HG02588 (cell line): ENCODE data around the gene TRIM2.

Experiments used
- ATAC-seq: cut with Tn5 transposase; IDR thresholded peaks from one replicate; pipeline ENCODE4 v1.9.1; 2021; ENCODE audit warnings: mild to moderate bottlenecking, moderate library complexity; ENCODE audit not compliant: unreplicated experiment

The TRIM2 gene

GRCh38 chr4:153221783-153222706 is 17.8 kb downstream of the TRIM2 start:
- ATAC-seq: peak; percentile 25

- peak; percentile 57 for ATAC-seq
Observed at GRCh38 chr4:153222707-153223426, 18.6 kb downstream of the TRIM2 start.

DNA sequence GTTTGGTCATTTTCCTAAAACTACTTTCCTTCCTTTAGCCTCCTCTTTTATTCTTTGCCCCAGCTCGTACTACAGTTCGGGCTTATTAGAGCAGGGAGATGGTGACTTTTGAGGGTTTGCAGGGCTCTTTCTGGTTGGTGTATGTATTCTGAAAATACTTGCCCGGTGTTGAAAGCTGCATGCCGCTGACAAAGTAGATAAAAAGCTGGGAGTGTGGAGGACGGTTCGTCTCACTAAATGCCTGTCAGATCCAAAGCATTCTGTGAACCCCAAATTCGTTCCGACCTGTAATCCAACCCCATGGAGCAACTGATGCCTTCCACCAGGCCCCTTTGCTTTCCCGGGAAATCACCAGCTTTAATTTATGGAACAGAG is 19.2 kb downstream of the TRIM2 start:
- ATAC-seq: no peak

DNA sequence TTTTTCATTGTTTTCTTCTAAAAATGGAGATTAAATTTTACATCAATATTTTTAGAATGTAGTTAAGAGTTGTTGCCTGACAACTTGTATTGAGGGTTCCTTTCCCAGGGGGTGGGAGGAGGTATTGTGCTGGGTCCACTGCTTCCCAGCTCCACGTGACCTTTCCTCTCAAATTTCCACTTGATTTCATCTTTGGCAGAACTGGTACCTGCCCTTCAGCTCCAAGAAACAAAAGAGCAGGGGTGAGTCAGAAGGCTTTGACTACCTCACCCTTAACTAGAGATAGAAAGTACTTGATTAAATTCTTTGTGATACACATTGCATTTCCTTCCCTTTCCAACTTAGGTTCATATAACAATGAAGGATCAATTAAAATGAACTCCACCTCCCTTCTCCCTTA is 19.7 kb downstream of the TRIM2 start:
- no peak for ATAC-seq

DNA sequence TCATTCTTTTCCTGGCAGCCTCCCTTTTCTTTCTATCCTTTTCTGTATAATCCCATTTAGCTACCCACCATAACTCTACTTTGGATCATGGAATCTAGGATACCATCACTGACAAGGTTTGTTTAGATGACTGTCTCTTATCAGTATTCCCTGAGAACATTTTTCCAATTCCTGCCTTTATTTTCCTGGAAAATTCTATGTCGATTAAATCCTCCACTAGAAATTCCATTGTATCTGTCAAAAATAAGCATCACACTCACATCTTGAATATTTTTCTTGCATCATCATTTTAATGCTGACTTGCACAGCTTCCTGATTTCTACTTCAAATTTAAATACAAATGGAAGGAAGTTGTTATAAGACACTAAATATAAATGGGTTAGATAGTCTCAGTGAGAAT is 20.2 kb downstream of the TRIM2 start:
- ATAC-seq: no peak

- ATAC-seq: no peak
Observed at GRCh38 chr4:153227469-153228075, 23.3 kb downstream of the TRIM2 start.

GRCh38 chr4:153228512-153229140 is 24.4 kb downstream of the TRIM2 start:
- no peak for ATAC-seq

- no peak for ATAC-seq
Observed at GRCh38 chr4:153229545-153229944, 25.3 kb downstream of the TRIM2 start.

GRCh38 chr4:153232768-153233167 is 28.5 kb downstream of the TRIM2 start:
- no peak for ATAC-seq

DNA sequence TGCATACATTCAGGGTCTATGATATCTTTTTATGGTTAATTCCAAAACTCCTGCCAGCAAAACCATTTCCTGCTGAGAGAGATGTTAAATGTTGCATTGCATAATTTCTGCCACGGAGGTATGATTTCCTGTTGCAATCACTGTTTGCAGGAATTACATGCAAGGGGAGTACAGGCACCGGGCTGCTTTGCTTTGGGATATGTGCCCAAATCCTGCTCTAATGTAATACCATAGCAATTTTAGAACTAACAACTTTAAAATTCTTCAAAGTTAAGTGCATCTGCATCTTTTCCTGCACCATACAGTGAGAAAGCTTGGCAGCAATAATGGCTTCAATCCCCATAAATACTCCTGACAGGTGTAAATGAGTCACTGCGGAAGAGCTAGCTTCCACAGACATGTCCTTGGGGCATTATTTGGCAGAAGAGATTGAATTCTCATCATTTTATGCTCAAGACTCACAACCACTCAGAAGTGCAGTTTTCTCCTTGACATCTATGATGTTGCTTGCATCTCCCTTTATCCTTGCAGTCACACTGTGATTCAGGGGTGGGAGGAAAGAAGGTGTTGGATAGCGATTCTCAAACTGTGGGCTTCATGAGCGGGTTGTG is 29.6 kb downstream of the TRIM2 start:
- ATAC-seq: no peak

- no peak for ATAC-seq
Observed at GRCh38 chr4:153234885-153235284, 30.6 kb downstream of the TRIM2 start.

- ATAC-seq: no peak
Observed at GRCh38 chr4:153238135-153238919, 34.1 kb downstream of the TRIM2 start.

DNA sequence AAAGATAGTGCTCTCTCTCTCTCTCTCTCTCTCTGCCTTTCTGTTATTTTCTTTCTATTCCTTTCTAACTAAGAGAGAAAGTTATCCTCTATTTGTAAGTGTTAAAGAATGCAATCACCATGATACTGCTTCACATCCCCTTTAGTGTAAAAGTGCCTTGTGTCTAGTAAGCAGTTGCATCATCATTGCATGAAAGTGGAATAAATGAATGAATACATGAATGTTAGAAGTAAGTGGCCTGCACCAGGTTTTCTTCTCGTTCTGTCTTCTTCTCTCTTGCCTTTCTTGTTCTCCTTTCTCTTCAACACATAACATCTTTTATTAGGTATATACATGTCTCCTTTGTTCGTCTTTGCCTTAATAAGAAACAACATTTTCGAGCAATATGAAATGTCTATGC is 35.2 kb downstream of the TRIM2 start:
- ATAC-seq: no peak

- ATAC-seq: no peak
Observed at GRCh38 chr4:153241295-153241694, 37.1 kb downstream of the TRIM2 start.

DNA sequence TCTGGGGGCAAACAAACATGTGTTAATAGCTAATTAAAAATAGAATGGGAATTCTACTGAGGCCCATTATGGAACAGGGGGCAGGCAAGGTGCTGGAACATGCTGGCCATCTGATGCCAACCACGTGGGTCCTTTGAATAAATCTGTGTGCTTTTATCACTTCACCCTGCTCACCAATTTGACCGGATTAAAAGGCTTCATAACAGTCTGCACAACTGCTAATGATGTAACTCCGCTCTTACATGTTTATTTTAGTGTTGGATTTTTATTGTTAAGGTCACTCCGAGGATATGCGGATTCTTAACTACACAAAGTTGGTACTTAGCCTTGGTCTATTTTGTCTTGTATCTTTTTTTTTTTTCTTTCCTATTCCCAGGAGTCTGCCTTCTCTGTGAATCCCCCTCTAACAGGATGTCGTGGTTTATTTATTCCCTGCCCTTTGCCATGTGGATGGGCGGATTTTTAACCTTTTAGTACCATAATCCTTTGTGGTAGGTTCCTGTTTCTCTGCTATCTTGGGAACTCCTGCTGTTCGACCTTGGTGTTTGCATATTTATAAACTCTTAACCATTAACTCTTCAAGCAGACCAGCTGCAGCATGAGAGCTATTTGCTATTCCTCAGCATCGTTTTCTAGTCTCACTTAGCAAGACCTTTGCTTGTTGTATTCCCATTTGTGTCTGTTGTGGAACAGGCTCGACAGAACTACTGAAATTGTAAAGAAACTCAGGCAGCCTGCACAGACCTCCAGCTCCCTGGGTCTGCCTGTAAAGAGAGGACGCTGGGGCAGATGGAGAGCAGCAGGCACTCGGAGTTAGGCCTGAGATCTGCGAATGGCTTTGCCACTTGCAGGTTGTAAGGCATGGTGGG is 38.0 kb downstream of the TRIM2 start:
- no peak for ATAC-seq

- ATAC-seq: no peak
Observed at GRCh38 chr4:153242839-153243324, 38.6 kb downstream of the TRIM2 start.

GRCh38 chr4:153243468-153243867 is 39.2 kb downstream of the TRIM2 start:
- ATAC-seq: no peak

DNA sequence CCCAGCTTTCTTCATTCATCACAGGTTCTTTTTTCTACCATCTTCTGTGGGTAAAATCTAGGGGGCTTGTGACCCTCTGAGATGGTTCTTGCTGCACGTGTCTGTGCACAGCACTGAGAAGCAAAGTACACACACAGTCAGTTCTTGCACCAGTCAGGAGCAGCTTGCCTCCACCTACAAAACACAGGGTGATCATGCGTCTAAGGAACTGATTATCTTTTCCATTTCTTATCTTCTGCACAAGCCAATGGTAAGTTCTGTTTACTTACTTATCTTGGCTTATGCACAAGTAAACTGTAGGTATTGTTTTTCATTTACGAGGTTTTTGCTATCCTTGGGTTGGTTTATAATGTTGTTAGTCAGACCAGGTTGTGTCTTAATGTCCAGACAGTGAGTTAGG is 40.7 kb downstream of the TRIM2 start:
- no peak for ATAC-seq

DNA sequence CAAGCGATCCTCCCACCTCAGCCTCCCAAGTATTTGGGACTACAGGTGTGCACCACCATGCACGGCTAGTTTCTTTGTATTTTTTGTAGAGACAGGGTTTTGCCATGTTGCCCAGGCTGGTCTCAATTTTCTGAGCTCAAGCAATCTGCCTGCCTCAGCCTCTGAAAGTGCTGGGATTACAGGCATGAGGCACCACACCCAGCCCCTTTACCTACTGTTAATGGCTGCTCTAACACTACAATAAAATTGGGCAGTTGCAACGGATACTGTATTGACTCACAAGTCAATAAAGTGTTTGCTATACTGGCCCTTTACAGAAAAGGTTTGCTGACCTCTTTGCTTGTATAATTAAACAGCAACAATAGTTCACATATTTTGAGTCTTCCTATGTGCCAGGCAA is 41.5 kb downstream of the TRIM2 start:
- ATAC-seq: no peak
